GM12873 (cell line): ENCODE measurements around the gene FGF12.

ENCODE experiments used
- CTCF ChIP-seq: IDR thresholded peaks from 2 replicates; pipeline ENCODE4 v1.5.1; 2012; ENCODE audit warnings: low read depth, mild to moderate bottlenecking, moderate library complexity, low read length, control low read depth; ENCODE audit not compliant: insufficient read depth; ENCODE audit errors: missing control alignments

The FGF12 gene

GRCh38 chr3:192608726-192609600 lies 118.4 kb downstream of the FGF12 start:
- TF ChIP-seq CTCF, result no peak

GRCh38 chr3:192607798-192608197 lies 119.5 kb downstream of the FGF12 start:
- no peak for TF ChIP-seq CTCF

GRCh38 chr3:192597913-192598312 lies 129.4 kb downstream of the FGF12 start:
- no peak for TF ChIP-seq CTCF

GRCh38 chr3:192597506-192597905 lies 129.8 kb downstream of the FGF12 start:
- no peak for TF ChIP-seq CTCF

GRCh38 chr3:192578729-192579128 lies 148.6 kb downstream of the FGF12 start:
- TF ChIP-seq CTCF, result no peak

- no peak for TF ChIP-seq CTCF
These were observed 149.5 kb downstream of the FGF12 start for GRCh38 chr3:192577811-192578210.

- TF ChIP-seq CTCF, result no peak
These were observed 150.1 kb downstream of the FGF12 start for GRCh38 chr3:192577271-192577670.
